ENCODE data around the gene LGALS14. TPM values are rescaled to one million over a fixed set of nuclear protein-coding genes. Genes with fewer than 3 reads are reported as not detected.

LGALS14 gene
- total RNA-seq, 1 experiment from 2014 or later = not detected

- BruUV-seq (replicated peaks) = no TSS peak
- ATAC-seq (no peak), DNase-seq (ENCODE audit: low read depth, low spot score) (no peak)
- H3K27ac ChIP-seq (ENCODE audit: low read depth, low read length) = no peak overlapping the region
- H3K9me3 ChIP-seq (ENCODE audit: control insufficient read depth in 1 of 2, insufficient read depth in 1 of 2, low read depth in 1 of 2, low read length in 2 of 2) = no peaks in the 10 kb centered on the region
- H3K4me3 ChIP-seq (replicated peaks in 1 of 2; ENCODE audit: low read depth in 1 of 2, low read length in 2 of 2) = no peak overlapping the region
- no peaks in the 10 kb centered on the region for H3K79me2 ChIP-seq (ENCODE audit: insufficient read depth, low read length)
- H2AFZ ChIP-seq (ENCODE audit: low read depth, low read length, poor library complexity, severe bottlenecking) = no peak overlapping the region
- no peak for TF ChIP-seq ELF1 (IDR thresholded peaks at IDR 0.05; ENCODE audit: borderline replicate concordance, low read depth)
- TF ChIP-seq, protein P1, sequence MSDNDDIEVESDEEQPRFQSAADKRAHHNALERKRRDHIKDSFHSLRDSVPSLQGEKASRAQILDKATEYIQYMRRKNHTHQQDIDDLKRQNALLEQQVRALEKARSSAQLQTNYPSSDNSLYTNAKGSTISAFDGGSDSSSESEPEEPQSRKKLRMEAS (IDR thresholded peaks at IDR 0.05) = no peak
- TF ChIP-seq JUND (IDR thresholded peaks at IDR 0.05) = no peak
- TF ChIP-seq ZNF274 (IDR thresholded peaks at IDR 0.05; ENCODE audit: low read depth, low read length) = no peak
- no peak for TF ChIP-seq CBX3 (IDR thresholded peaks at IDR 0.05; ENCODE audit: low read depth)
- no peak for TF ChIP-seq REST (IDR thresholded peaks at IDR 0.05; ENCODE audit: low read depth)
- intact Hi-C loops (cut with micrococcal nuclease) = no loop called here
- no peaks in the 10 kb centered on the region for H3K36me3 ChIP-seq (ENCODE audit: control insufficient read depth in 1 of 2, insufficient read depth in 2 of 2, low read length in 2 of 2)
- no peak overlapping the region for H3K4me2 ChIP-seq (ENCODE audit: low read length)
- no peaks in the 10 kb centered on the region for H3K9me2 ChIP-seq (ENCODE audit: insufficient read depth)
- CTCF ChIA-PET = interaction anchor here (1.5 kb wide), 1 partner anchor 12 kb away, joined by 4 read pairs; no protein-coding TSS in a partner anchor
- no peaks in the 10 kb centered on the region for H3K4me1 ChIP-seq (ENCODE audit: control insufficient read depth in 1 of 2, insufficient read depth in 2 of 2, low read length in 2 of 2)
- RAD21 ChIA-PET (ENCODE audit: low non-redundant PET in 1 of 2, low total read pairs in 2 of 2, uncharacterized antibody in 2 of 2, unreplicated experiment in 2 of 2) = no interaction called here
- POLR2A ChIA-PET = no interaction called here
- H3K27me3 ChIP-seq (ENCODE audit: insufficient read depth, low read length) = peaks cover 85% of the 10 kb centered on the region
- no peak overlapping the region for H3K9ac ChIP-seq (ENCODE audit: low read length)
- H4K20me1 ChIP-seq (ENCODE audit: insufficient read depth) = no peaks in the 10 kb centered on the region
Observed at GRCh38 chr19:39754544-39754943, 50.3 kb downstream of the LGALS14 start.

GRCh38 chr19:39754971-39755370 lies 50.7 kb downstream of the LGALS14 start:
- intact Hi-C loops (cut with micrococcal nuclease) = no loop called here
- Histone ChIP-seq H3K36me3 (ENCODE audit: control insufficient read depth in 1 of 2, insufficient read depth in 2 of 2, low read length in 2 of 2) (no peaks in the 10 kb centered on the region), H4K20me1 (ENCODE audit: insufficient read depth) (no peaks in the 10 kb centered on the region), H3K27ac (ENCODE audit: low read depth, low read length) (no peak overlapping the region), H3K4me1 (ENCODE audit: control insufficient read depth in 1 of 2, insufficient read depth in 2 of 2, low read length in 2 of 2) (no peaks in the 10 kb centered on the region), H2AFZ (ENCODE audit: low read depth, low read length, poor library complexity, severe bottlenecking) (no peak overlapping the region), H3K27me3 (ENCODE audit: insufficient read depth, low read length) (peaks cover 87% of the 10 kb centered on the region), H3K4me2 (ENCODE audit: low read length) (no peak overlapping the region), H3K9ac (ENCODE audit: low read length) (no peak overlapping the region), H3K79me2 (ENCODE audit: insufficient read depth, low read length) (no peaks in the 10 kb centered on the region), H3K4me3 (replicated peaks in 1 of 2; ENCODE audit: low read depth in 1 of 2, low read length in 2 of 2) (no peak overlapping the region), H3K9me2 (ENCODE audit: insufficient read depth) (no peaks in the 10 kb centered on the region), H3K9me3 (ENCODE audit: control insufficient read depth in 1 of 2, insufficient read depth in 1 of 2, low read depth in 1 of 2, low read length in 2 of 2) (no peaks in the 10 kb centered on the region)
- POLR2A ChIA-PET = no interaction called here
- CTCF ChIA-PET = interaction anchor here (1.5 kb wide), 1 partner anchor 12 kb away, joined by 4 read pairs; no protein-coding TSS in a partner anchor
- no TSS peak for BruUV-seq (replicated peaks)
- RAD21 ChIA-PET (ENCODE audit: low non-redundant PET in 1 of 2, low total read pairs in 2 of 2, uncharacterized antibody in 2 of 2, unreplicated experiment in 2 of 2) = no interaction called here
- DNase-seq (ENCODE audit: low read depth, low spot score) (no peak), ATAC-seq (no peak)
- TF ChIP-seq POLR2A (IDR thresholded peaks at IDR 0.05; ENCODE audit: borderline replicate concordance, extremely low read depth, insufficient read depth, insufficient read length) = no peak
- TF ChIP-seq JUND (IDR thresholded peaks at IDR 0.05) = no peak
- no peak for TF ChIP-seq ZFX (IDR thresholded peaks at IDR 0.05)
- no peak for TF ChIP-seq TCF7L2 (IDR thresholded peaks at IDR 0.05; ENCODE audit: borderline replicate concordance, extremely low read depth, insufficient read depth, insufficient read length)
- TF ChIP-seq, protein P2, sequence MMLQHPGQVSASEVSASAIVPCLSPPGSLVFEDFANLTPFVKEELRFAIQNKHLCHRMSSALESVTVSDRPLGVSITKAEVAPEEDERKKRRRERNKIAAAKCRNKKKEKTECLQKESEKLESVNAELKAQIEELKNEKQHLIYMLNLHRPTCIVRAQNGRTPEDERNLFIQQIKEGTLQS (IDR thresholded peaks at IDR 0.05) = no peak
- TF ChIP-seq, protein P3, sequence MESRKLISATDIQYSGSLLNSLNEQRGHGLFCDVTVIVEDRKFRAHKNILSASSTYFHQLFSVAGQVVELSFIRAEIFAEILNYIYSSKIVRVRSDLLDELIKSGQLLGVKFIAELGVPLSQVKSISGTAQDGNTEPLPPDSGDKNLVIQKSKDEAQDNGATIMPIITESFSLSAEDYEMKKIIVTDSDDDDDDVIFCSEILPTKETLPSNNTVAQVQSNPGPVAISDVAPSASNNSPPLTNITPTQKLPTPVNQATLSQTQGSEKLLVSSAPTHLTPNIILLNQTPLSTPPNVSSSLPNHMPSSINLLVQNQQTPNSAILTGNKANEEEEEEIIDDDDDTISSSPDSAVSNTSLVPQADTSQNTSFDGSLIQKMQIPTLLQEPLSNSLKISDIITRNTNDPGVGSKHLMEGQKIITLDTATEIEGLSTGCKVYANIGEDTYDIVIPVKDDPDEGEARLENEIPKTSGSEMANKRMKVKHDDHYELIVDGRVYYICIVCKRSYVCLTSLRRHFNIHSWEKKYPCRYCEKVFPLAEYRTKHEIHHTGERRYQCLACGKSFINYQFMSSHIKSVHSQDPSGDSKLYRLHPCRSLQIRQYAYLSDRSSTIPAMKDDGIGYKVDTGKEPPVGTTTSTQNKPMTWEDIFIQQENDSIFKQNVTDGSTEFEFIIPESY (IDR thresholded peaks at IDR 0.05; ENCODE audit: extremely low read depth, insufficient replicate concordance, low read length) = no peak
- no peak for TF ChIP-seq POLR2AphosphoS5 (IDR thresholded peaks at IDR 0.05; ENCODE audit: low read depth, low read length)
- no peak for TF ChIP-seq CBX3 (IDR thresholded peaks at IDR 0.05; ENCODE audit: low read depth)
- TF ChIP-seq, protein P1 (IDR thresholded peaks at IDR 0.05) = no peak
